SW 1271 (cell line): Measurements from ENCODE around the gene COMTD1.

Experiments
- DNase-seq, 2 experiments: peaks; one replicate each; lab custom pipeline; 2025; lab: John Stamatoyannopoulos, UW

The COMTD1 gene

GRCh38 chr10:75245354-75246250, 9.8 kb upstream of the COMTD1 start:
- DNase-seq = no peak

- DNase-seq = no peak
Measured at GRCh38 chr10:75244487-75245353, 9.0 kb upstream of the COMTD1 start.

DNA sequence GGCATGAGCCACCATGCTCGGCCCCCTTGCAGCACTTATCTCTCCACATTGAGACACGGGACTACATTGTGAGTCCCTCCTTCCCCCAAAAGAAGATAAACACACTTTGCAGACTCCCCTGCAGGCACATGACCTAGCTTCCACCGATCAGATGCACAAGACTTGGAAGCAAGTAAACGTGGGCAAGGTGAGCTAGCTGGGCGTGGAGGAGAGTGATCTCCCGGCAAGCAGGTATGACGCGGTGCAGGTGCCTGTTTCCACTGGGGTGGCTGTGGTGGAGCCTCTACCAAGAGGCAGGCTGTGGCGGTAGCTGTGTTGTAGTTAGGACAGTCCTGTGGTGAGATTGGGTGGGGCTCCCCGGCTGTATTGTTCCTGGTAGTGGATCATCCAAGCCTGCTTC, 7.7 kb upstream of the COMTD1 start:
- no peak for DNase-seq

DNA sequence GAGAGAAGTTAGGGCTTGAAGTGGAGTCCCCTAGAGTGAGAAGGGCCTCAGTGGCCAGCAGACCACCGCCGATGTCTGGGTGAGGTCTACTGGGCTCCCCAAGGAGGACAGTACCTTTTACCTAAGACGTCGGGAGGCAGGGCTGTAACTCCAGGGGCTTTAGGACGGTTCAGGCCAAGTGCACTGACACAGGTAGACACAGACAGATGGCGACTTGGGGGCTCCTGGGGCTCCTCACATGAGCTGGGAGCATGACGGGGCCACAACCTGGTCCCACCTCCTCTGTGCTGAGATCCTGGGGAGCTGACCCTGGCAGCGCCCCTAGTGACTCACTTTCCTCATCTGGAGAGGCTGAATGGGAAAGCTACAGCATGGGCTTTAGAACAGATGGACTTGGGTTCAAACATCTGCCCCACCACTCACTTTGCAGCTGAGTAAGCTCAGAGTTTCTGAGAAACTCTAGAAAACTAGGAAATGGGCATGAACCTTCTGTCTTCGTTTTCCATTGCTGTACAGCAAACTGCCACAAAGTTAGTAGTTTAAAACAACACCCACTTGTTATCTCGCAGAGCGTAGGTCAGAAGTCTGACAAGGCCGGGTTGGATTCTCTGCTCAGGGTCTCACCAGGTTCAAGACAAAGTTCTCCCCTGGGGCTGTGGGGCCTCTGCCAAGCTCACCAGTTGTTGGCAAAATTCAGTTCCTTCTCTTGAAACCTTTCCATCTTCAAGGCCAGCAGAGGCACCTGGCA, 4.7 kb upstream of the COMTD1 start:
- DNase-seq = no peak

GRCh38 chr10:75239096-75239790, 3.5 kb upstream of the COMTD1 start:
- DNase-seq = no peak

- DNase-seq = no peak
Measured at GRCh38 chr10:75238182-75239095, 2.7 kb upstream of the COMTD1 start.

DNA sequence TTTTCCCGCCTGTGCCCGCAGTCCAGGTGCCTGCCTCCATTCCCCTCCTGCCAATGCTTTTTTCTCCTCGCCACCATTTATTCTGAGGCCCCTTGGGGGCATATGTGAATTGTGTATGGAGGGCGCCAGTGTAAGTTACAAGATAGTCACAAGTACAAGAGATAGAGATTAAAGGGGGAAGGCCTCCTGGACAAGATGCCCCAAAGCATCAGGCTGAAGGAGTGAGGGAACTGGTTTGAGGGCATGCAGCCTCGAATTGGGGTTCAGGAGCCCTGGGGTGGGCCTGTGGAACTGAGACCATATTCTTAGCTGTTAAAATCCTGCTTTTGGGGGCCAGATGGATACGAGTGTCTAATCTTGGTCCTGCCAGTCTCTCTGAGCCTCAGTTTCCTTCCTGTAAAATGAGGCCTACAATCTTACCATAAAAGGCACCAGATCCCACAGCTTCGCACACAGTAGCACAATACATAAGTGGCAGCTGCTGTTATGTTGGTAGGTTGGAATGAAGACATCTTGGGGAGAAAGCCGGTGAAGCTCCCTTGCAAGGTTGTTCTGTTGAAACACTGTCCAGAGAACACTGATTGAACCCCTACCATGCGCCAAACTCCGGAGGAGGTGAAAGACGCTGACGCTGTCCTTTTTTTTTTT, 545 bp upstream of the COMTD1 start:
- no peak for DNase-seq

DNA sequence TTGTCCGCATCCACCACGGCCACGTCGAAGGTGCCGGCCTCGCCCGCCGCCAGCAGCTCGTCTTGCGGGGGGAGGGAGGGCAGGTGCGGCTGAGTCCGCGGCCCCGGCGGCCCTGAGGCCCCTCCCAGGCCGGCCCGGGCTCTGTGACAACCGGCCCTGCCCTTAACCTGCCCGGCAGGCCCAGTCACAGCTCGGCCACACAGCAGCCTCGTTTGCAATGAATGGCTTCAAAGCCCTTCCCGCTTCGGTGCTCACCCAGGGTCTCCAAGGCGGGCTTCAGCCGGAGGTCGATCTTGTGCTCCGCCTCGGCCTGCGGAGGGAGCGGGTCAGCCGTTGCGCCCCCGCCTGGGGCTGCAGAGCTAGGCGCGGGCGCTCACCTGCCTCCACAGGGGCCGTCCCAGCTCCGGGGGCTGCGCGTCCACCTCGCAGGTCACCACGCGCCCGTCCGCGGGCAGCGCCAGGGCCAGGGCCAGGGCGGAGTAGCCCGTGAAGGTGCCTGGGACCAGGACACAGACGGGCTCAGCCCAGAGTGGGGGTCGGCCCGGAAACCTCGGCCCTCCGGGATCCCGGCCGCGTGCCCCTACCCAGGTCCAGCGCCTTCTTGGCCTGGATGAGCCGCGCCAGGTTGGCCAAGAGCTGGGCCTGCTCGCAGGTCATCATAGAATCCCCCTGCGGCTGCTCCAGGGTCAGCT, 928 bp downstream of the COMTD1 start:
- DNase-seq = no peak

GRCh38 chr10:75234017-75234682, 1.6 kb downstream of the COMTD1 start:
- DNase-seq = peak in 1 of 2 experiments; percentile 74

- DNase-seq = no peak
Measured at GRCh38 chr10:75233444-75234016, 2.2 kb downstream of the COMTD1 start.

DNA sequence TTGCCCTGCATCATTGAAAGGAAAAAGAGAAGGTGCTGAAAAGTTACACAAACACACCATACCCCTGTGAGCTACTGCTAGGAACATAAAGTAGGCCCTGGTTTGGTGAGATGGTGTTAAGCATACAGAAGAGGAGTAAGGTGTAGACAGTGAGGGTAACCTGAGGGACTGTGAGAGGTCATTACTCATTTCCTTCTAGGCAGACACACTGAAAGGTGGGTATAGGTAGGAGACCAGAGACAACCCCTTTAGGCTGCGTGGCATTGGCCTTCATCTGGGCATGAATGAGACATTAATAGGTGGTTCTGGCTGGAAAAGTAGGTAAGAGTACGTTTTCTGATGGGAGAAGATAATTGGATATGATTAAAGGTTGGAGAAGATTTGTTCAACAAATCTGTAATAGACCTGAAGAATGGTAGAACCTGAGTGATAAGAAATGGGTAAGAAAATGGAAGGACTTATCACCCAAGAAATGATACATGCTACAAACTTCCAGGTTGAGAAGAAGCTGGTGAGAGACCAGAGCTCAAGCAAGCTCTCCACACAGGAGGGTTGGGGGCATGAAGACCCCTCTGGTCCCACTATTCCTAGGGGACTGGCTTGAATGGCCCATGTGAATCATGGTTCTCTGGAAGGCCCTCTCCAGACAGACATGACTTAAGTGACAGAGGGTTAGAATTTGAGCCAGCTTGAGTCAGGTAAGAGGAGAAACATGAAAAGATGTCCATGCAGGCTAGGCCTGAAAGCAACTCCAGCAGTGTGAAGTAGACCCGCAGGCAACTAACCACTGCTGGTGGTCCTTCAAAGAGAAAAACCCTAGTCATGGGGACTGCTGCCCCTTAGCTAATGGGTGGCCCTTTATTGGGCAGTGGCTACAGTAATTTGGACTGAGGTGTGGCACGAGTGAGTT, 3.8 kb downstream of the COMTD1 start:
- DNase-seq = no peak

- DNase-seq = peak in 1 of 2 experiments; percentile 80
Measured at GRCh38 chr10:75230600-75231038, 5.1 kb downstream of the COMTD1 start.

DNA sequence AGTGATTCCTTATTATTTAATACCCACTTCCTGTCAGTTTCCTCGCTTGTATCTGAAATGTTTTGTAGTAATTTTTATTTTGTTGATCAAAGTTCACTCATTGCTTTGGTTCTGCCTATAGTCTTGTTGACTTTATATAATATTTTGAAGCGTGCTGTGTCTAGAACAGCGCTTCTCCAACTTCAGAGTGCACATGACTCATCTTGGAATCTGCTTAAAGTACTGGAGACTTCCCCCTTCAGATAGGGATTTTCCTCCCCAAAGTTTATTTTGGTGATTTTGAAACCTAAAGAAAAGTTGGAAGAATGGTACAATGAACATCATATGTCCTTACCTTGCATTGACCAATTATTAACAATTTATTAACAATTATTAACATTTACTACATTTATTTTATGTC, 5.8 kb downstream of the COMTD1 start:
- DNase-seq = no peak

GRCh38 chr10:75228834-75229233, 6.9 kb downstream of the COMTD1 start:
- DNase-seq = no peak

GRCh38 chr10:75228278-75228677, 7.5 kb downstream of the COMTD1 start:
- DNase-seq = no peak

- DNase-seq = no peak
Measured at GRCh38 chr10:75226656-75227055, 9.1 kb downstream of the COMTD1 start.

- no peak for DNase-seq
Measured at GRCh38 chr10:75226095-75226494, 9.7 kb downstream of the COMTD1 start.
